Measurements from ENCODE around the gene RIMKLA. TPM values are rescaled to one million over a fixed set of nuclear protein-coding genes. Genes with fewer than 3 reads are reported as not detected.

Gene RIMKLA
- total RNA-seq, 1 donor from 2014 or later: 0.31 TPM

- TF ChIP-seq CTCF (IDR thresholded peaks at IDR 0.05; ENCODE audit: unreplicated experiment): no peak
- H3K27me3 Mint-ChIP-seq (ENCODE audit: low read depth): peaks cover 10% of the 10 kb centered on the region
- H3K36me3 Mint-ChIP-seq: no peaks in the 10 kb centered on the region
- no peaks in the 10 kb centered on the region for H3K9me3 Mint-ChIP-seq
- no peak overlapping the region for H3K4me3 Mint-ChIP-seq
- H3K27ac Mint-ChIP-seq: no peak overlapping the region
- no peaks in the 10 kb centered on the region for H3K4me1 Mint-ChIP-seq
- DNase-seq (ENCODE audit: low spot score in 2 of 2, unreplicated experiment in 2 of 2): no peak
Observed at GRCh38 chr1:42392255-42392654, 11.7 kb downstream of the RIMKLA start.

- H3K27me3 Mint-ChIP-seq (ENCODE audit: low read depth): peaks cover 5% of the 10 kb centered on the region
- no peak overlapping the region for H3K4me3 Mint-ChIP-seq
- TF ChIP-seq CTCF (IDR thresholded peaks at IDR 0.05; ENCODE audit: unreplicated experiment): no peak
- H3K27ac Mint-ChIP-seq: no peak overlapping the region
- no peaks in the 10 kb centered on the region for H3K36me3 Mint-ChIP-seq
- DNase-seq (ENCODE audit: low spot score in 2 of 2, unreplicated experiment in 2 of 2): no peak
- no peaks in the 10 kb centered on the region for H3K9me3 Mint-ChIP-seq
- no peaks in the 10 kb centered on the region for H3K4me1 Mint-ChIP-seq
Observed at GRCh38 chr1:42392967-42393848, 12.6 kb downstream of the RIMKLA start.

- no peak overlapping the region for H3K27ac Mint-ChIP-seq
Observed at GRCh38 chr1:42399315-42400100, 18.9 kb downstream of the RIMKLA start.

GRCh38 chr1:42403880-42404400, 23.3 kb downstream of the RIMKLA start:
- H3K27ac Mint-ChIP-seq: no peak overlapping the region
- no peak overlapping the region for H3K4me3 Mint-ChIP-seq
- no peaks in the 10 kb centered on the region for H3K9me3 Mint-ChIP-seq
- TF ChIP-seq CTCF (IDR thresholded peaks at IDR 0.05; ENCODE audit: unreplicated experiment): no peak
- no peak for DNase-seq (ENCODE audit: low spot score in 2 of 2, unreplicated experiment in 2 of 2)
- peaks cover 21% of the 10 kb centered on the region for H3K27me3 Mint-ChIP-seq (ENCODE audit: low read depth)
- H3K4me1 Mint-ChIP-seq: no peaks in the 10 kb centered on the region
- no peaks in the 10 kb centered on the region for H3K36me3 Mint-ChIP-seq

More at GRCh38 chr1:42399315-42400100, 18.9 kb downstream of the RIMKLA start:
- Mint-ChIP-seq H3K4me1 (no peaks in the 10 kb centered on the region), H3K36me3 (no peaks in the 10 kb centered on the region), H3K4me3 (no peak overlapping the region), H3K27me3 (ENCODE audit: low read depth) (peaks cover 9% of the 10 kb centered on the region), H3K9me3 (no peaks in the 10 kb centered on the region)
- TF ChIP-seq CTCF (IDR thresholded peaks at IDR 0.05; ENCODE audit: unreplicated experiment): no peak
- no peak for DNase-seq (ENCODE audit: low spot score in 2 of 2, unreplicated experiment in 2 of 2)

- DNase-seq (ENCODE audit: low spot score in 2 of 2, unreplicated experiment in 2 of 2): no peak
- no peak overlapping the region for H3K27ac Mint-ChIP-seq
- no peak overlapping the region for H3K4me3 Mint-ChIP-seq
- no peaks in the 10 kb centered on the region for H3K9me3 Mint-ChIP-seq
- no peak for TF ChIP-seq CTCF (IDR thresholded peaks at IDR 0.05; ENCODE audit: unreplicated experiment)
- H3K36me3 Mint-ChIP-seq: no peaks in the 10 kb centered on the region
- H3K4me1 Mint-ChIP-seq: peaks cover 13% of the 10 kb centered on the region
- H3K27me3 Mint-ChIP-seq (ENCODE audit: low read depth): peaks cover 5% of the 10 kb centered on the region
Observed at GRCh38 chr1:42414551-42415496, 34.2 kb downstream of the RIMKLA start.
